Activated gamma-delta T cell treated with Interleukin-2 at 50 U/mL for 16 hours (primary cell): ENCODE measurements around the gene CFAP47.
"Not testable (repeated sequence)": the region's sequence is repeated elsewhere in the genome, so short reads cannot be mapped to it uniquely, and the experiment has no call there.

Experiments used
- DNase-seq: peaks from one replicate; pipeline ENCODE4 v3.0.0-alpha.2; 2020

CFAP47 gene, protein sequence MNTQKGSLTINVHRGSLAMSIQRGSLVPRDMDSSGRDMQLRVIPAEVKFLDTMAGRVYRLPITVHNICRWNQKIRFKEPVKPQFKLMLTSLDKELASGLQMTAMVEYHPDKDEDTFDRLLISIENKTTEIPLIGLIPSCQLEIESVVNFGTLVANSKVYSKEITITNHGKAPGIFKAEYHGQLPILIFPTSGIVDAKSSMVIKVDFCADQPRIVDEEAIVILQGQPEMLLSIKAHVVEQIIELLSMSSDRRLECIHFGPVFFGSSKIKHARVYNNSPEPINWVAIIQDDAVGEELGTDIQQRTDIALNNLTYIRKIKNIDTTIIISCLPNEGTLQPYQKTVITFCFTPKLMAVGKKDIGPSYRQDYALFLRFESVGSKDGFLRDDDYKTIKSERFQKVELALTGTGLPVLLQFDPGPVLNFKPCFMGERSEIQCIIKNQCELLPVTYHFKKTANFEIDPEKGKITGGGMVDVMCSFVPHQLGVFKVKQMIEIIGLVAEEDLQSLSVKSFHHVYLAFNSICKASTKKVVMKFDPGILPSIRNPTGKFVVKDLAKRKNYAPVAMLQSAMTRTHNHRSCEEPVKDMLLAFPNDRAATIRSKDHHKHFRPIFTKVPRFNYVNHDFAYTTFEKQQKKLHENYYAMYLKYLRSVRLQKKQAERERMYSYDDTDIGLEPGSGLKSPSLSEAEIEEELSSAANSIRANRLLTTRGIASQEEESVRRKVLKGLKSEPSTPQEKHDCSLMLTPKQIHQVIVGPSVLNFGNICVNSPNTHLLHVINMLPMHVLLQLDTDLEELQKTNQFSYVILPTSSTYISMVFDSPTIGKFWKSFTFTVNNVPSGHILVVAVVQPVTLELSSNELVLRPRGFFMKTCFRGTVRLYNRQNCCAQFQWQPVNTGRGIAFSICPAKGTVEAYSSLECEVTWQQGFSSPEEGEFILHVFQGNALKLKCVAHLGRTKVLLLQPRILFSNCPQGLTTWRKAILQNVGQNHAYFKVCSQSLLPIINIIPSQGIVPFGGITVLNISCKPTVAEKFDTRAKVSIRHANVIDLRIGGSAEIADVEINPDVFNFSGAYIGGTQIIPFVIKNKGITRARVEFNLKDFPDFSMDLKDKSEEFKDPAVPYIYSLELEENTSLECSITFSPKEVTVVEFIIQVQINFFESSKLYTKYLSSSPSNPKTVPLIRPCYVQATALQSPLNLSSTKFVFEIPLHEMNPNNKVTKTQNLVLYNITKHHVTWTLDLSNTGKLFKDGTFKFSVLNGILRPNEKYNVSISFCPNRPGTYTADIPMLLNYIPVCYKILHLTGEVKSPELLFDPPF (N-terminal part only)

DNA sequence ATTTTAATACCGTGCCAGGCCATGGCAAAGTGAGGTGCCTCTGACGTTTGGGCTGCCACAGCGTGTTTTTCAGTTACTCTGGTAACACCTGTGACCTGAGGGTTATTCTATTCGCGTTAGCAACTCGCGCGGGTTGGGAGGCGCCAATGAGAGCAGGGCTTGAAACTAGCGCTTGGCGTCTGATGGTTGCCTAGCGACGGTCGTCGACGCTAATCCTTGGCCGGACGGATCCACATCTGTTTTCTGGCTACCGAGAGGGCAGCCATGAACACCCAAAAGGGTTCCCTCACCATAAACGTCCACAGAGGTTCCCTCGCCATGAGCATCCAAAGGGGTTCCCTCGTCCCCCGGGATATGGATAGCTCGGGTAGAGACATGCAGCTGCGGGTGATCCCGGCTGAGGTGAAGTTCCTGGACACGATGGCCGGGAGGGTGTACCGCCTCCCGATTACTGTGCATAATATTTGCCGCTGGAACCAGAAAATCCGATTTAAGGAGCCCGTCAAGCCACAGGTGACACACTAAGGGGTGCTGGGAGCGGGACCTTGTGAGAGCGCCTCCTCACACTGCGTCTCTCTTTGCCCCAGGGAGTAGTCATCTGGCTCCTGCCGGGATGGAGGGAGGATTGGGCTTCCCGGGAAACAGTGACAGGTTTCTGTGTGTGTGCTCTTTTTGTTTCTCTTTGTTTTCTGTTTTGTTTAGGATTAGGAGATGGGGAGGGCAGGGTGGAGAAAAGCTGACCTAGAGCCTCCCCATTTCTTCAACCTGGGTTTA, at the start of gene CFAP47:
CFAP47 (plus strand) TSS at position 199 of the 774 bp plus-strand sequence; CDS start at position 265, 66 bp downstream.
- no peak for DNase-seq

DNA sequence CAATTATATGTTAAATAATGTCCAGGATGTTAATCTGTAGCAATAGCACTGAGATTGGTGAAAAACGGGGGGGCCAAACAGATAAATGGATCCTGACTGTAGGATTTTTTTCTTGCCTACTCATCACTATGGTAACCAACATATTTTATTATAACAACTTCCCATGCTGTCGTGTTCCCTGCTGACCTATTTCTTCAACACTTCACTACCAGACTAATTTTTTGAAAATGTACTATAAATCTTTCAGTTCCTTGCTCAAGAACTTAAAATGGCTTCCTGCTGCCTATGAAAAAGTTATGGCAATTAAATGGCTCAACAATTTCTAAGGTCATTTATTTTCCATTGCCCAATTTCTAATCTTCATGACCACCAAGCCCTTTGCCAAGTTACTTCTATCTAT, 38.9 kb upstream of the CFAP47 start:
- no peak for DNase-seq

- no peak for DNase-seq
Observed at GRCh38 chrX:35886135-35886534, 33.4 kb upstream of the CFAP47 start.

DNA sequence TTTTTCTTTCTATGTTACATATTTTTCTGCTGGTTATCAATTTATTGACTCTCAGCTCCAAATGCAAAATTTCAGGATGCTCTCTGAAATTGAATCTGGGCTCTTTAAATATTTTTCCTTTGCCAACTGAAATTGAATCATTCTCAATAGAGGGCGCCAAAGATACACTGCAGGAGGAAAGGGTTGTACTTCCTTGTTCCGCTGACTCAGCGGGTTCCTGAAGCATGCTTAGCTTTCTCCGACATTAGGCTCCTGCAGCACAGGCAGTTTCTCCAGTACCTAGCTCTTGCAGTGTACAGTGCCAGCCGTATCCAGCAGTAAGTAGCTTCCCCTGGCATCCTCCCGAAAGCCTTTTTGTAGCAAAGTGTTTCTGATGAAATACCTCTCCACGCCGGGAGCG, 28.8 kb upstream of the CFAP47 start:
- no peak for DNase-seq

GRCh38 chrX:35986816-35987215, 67.3 kb downstream of the CFAP47 start:
- not testable (repeated sequence) for DNase-seq

DNA sequence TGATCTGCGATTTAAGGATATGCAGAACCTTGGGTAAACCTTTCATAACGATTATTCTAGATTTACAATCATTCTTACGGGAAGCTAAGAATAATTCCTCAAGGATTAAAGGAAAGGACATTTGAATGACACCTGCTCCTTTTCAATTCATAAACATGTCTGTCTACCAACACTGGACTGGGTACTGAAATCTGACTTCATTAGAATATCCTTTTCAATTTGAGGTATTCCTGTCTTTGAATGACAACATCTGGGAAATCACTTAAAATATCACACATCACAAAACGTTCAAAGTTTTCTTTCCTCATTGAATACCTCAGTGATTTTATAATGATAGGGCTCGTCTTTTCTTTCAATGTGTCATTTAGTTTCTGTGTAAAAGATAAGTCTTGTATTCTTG, 87.7 kb downstream of the CFAP47 start:
- DNase-seq, result no peak

GRCh38 chrX:36019125-36019524, 99.6 kb downstream of the CFAP47 start:
- no peak for DNase-seq

GRCh38 chrX:36035550-36035949, 116.0 kb downstream of the CFAP47 start:
- DNase-seq, result no peak

GRCh38 chrX:36062778-36063177, 143.2 kb downstream of the CFAP47 start:
- DNase-seq, result no peak

DNA sequence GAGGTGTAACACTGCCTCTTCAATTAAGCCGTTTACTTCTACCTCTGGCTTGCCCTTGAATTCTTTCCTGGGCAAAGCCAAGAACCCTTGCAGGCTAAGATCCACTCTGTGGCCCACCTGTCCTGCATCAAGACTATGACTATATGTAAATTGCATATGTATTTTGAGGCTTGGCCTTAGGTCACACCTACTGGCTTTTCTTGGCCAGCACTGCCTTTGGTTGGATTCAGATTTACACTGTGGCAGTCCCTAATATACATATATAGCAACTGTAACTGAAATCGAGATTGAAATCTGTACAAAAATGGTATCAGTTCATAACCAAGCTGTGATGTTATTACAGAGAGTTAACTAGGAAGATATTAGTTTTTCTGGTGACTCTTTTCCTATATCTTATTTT, 151.5 kb downstream of the CFAP47 start:
- DNase-seq, result no peak

- not testable (repeated sequence) for DNase-seq
Observed at GRCh38 chrX:36075009-36075408, 155.5 kb downstream of the CFAP47 start.

DNA sequence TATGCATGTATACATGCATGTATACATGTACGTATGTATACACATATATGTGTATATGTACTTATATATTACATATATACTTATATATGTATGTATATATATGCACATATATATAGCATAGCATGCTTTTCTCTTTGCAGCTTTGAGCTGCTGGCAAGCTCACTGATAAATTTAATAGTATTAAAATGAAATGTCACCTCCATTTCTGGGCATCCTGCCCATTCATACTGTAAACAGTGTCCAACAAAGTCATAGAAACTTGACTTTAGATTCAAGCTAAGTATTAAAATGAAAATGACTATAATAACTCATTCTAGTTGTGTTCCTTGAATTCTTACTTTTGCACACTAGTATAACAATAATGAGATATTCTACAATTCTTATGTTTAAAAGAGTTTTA, 163.7 kb downstream of the CFAP47 start:
- no peak for DNase-seq

DNA sequence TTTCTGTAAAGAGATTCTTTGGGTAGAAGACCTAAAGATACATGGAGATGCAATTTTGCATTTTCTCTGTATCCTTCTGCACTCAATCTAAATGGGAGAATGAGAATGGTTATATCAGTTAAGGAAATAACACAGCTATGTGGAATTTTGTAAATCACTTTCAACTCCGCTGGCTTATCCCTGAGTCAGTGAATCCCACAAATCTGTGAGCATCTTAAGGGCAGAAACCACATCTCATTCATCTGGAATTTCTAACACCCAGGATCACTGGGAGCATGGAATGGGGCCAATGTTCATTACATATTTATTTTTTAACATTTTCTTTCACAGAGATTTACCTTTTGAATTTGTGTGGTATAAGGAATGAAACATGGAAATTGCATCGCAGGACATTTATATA, 167.8 kb downstream of the CFAP47 start:
- no peak for DNase-seq

GRCh38 chrX:36088939-36089338, 169.4 kb downstream of the CFAP47 start:
- DNase-seq, result not testable (repeated sequence)

DNA sequence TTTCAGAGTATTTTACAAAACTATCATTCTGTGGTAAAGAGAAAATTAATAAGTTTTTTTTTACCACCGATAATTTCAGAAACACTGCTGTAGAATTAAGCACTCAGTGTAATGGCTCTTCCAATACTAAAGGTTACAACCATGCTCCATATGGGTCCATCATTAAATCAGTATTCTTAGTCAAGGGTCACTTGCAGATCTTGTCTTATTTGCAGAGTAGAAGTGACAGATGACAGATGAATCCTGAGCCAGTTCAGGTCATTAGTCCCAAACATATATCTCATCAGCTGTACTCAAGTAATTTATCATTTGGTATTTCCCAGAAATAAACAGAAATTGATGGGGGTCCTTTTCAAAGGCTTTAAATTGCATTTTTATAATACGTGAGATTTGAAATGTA, 182.9 kb downstream of the CFAP47 start:
- DNase-seq, result no peak

GRCh38 chrX:36116222-36116621, 196.7 kb downstream of the CFAP47 start:
- DNase-seq, result no peak

DNA sequence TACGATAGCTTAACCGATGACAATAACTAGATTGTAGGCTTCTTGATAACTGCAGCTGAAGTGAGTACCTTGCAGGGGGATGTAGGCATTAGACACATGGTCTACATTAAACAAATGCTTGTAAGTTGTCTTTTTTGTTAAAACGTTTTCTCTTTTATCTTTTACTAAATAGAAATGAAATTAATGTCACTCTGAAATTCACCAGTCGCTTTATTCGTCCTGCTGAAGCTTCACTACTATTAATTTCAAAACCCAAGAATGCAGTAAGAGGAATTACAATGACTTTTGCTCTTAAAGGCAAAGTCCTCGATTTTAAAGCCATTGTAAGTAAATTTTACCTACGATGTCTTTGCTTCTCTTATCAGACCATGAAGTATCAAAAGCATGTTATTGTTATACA, 239.7 kb downstream of the CFAP47 start:
- no peak for DNase-seq

DNA sequence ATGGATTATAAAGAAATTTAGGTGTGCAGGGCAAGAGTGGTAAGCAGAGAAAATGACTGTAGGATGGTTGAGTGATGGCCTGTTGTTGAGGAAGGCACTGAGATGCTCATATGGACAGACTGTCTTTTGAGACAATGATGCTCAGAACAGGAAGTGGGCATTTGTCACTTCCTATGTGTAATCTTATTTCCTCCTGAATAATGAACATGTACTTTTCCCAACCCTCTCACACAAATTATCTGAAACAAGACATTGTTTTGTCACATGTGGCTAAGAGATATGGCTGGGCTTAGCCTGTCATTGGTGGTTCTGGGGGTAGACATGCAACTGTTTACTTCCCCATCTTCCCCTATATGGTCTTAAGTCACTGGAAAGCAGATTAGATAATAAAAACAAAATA, 240.5 kb downstream of the CFAP47 start:
- no peak for DNase-seq

DNA sequence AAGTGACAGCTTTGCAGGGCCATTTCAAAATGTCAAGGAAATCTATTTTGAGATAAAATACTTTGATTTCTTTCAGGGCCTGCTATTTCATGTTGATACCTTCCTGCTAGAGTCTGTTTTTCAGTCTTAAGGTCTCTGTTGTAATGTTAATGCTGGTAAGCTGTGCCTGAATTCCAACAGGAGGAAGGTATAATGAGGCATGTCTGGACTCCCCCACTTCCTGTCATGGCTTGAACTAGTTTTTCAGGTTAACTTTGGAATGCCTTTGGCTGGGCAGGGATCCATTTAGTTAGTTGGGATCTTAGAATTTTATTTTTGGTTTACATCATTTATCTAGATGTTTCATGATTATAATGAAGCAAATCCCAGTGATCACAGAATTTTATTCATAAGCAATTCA, 279.0 kb downstream of the CFAP47 start:
- no peak for DNase-seq

GRCh38 chrX:36199928-36200327, 280.4 kb downstream of the CFAP47 start:
- DNase-seq, result no peak

DNA sequence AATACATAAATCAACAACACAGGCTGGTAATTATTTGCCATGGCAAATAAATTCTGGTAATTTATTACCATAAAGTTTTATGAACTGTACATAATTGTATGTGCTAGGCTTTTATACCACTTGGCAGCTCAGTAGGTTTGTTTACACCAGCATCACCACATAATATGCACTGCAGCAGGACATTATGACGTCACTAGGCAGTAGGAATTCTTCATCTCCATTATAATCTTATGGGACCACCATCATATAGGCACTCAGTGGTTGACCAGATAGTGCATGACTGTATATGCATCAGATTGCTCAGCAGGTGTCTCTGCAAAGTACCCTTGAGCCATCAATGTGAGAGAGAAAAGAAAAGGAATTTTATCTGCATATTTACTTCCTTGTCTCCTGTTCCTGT, 295.4 kb downstream of the CFAP47 start:
- no peak for DNase-seq

DNA sequence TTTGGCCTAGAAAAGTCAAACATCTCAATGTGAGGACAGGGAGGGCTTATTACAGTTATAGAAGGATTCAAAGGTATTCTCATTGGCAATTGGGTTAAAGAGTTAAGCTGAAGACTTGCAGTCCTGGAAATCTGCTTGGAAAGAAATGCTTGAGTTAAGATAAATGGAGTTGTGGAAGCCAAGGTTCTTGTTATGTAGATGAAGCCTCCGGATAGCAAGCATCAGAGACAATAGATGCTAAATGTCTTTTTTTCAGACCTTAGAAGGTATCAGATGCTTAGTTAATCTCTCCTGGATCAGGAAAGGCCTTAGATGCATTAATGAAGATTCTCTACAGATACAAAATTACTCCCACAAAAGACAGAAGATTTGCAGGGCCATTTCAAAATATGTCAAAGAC, 299.3 kb downstream of the CFAP47 start:
- no peak for DNase-seq
